Sigmoid colon (tissue), 4 donors: ENCODE data around the gene LRRC8A.

Experiments used
- CTCF ChIP-seq, 4 experiments: fragments of 450-650 bp in 3 of 4; fragments of 200-600 bp in 1 of 4; IDR thresholded peaks; one replicate each; pipeline ENCODE4 v1.5.1; 2016 to 2019; ENCODE audit warnings: antibody characterized with exemption in 4 of 4, mild to moderate bottlenecking in 3 of 4, moderate library complexity in 2 of 4
- POLR2A ChIP-seq, 2 donors: fragments of 450-650 bp; IDR thresholded peaks; one replicate each; pipeline ENCODE4 v1.6.1; 2016; ENCODE audit warnings: antibody characterized with exemption in 2 of 2, mild to moderate bottlenecking in 2 of 2, moderate library complexity in 2 of 2
- POLR2AphosphoS5 ChIP-seq, 4 donors: sonication (generic); formaldehyde crosslinking; IDR thresholded peaks; one replicate each; pipeline ENCODE4 v1.6.1; 2017; ENCODE audit warnings: antibody characterized with exemption in 4 of 4

- TF ChIP-seq CTCF (IDR thresholded peaks at IDR 0.05) = no peak
- TF ChIP-seq POLR2AphosphoS5 (IDR thresholded peaks at IDR 0.05) = no peak
- TF ChIP-seq POLR2A (IDR thresholded peaks at IDR 0.05) = no peak
Measured at GRCh38 chr9:128913995-128914772, 32.3 kb downstream of the LRRC8A start.
